CD4-positive, alpha-beta T cell treated with Interleukin-6 at 100 ng/mL for 8 hours (primary cell): ENCODE data around the gene ZNF430.
"Not testable (repeated sequence)": the region's sequence is repeated elsewhere in the genome, so short reads cannot be mapped to it uniquely, and the experiment has no call there.

Experiments used
- DNase-seq: peaks from one replicate; pipeline ENCODE4 v3.0.0-alpha.2; 2020; ENCODE audit warnings: mixed read lengths, low spot score

ZNF430 gene

GRCh38 chr19:21020298-21021227 lies at the start of gene ZNF430:
ZNF430 (plus strand) TSS chr19:21020657; CDS start chr19:21020801, 144 bp downstream.
- DNase-seq: peak; percentile 93

- not testable (repeated sequence) for DNase-seq
Measured at GRCh38 chr19:20992788-20993187, 27.7 kb upstream of the ZNF430 start.

- peak; percentile 86 for DNase-seq
Measured at GRCh38 chr19:20999731-21000352, 20.6 kb upstream of the ZNF430 start.

GRCh38 chr19:21021238-21021637 lies 781 bp downstream of the ZNF430 start:
- DNase-seq: not testable (repeated sequence)

- DNase-seq: peak; percentile 4
Measured at GRCh38 chr19:21022996-21023395, 2.5 kb downstream of the ZNF430 start.

GRCh38 chr19:21023901-21024300 lies 3.4 kb downstream of the ZNF430 start:
- no peak for DNase-seq

- no peak for DNase-seq
Measured at GRCh38 chr19:21028969-21029268, 8.5 kb downstream of the ZNF430 start.

- no peak for DNase-seq
Measured at GRCh38 chr19:21045028-21045427, 24.6 kb downstream of the ZNF430 start.

GRCh38 chr19:21046489-21046888 lies 26.0 kb downstream of the ZNF430 start:
- DNase-seq: no peak

GRCh38 chr19:21047716-21048115 lies 27.3 kb downstream of the ZNF430 start:
- no peak for DNase-seq

GRCh38 chr19:21052902-21053301 lies 32.4 kb downstream of the ZNF430 start:
- DNase-seq: no peak

GRCh38 chr19:21065336-21065735 lies 44.9 kb downstream of the ZNF430 start:
- DNase-seq: no peak

- DNase-seq: peak; percentile 79
Measured at GRCh38 chr19:21082011-21082975, 61.8 kb downstream of the ZNF430 start, which contains the start of gene ZNF714. ZNF714 (plus strand) TSS chr19:21082203; CDS start chr19:21098269, 16,066 bp downstream.

GRCh38 chr19:21084343-21084742 lies 63.9 kb downstream of the ZNF430 start:
- no peak for DNase-seq

GRCh38 chr19:21087871-21088270 lies 67.4 kb downstream of the ZNF430 start:
- no peak for DNase-seq

- DNase-seq: no peak
Measured at GRCh38 chr19:21092109-21092508, 71.7 kb downstream of the ZNF430 start.

GRCh38 chr19:21094347-21095025 lies 74.0 kb downstream of the ZNF430 start:
- DNase-seq: no peak

- DNase-seq: no peak
Measured at GRCh38 chr19:21098291-21098690, 77.8 kb downstream of the ZNF430 start.

GRCh38 chr19:21101521-21102242 lies 81.2 kb downstream of the ZNF430 start:
- DNase-seq: no peak

- no peak for DNase-seq
Measured at GRCh38 chr19:21109116-21109515, 88.7 kb downstream of the ZNF430 start.
